Parathyroid adenoma (tissue), 2 donors: ENCODE measurements around the gene GPR34.

Experiments used
- H2AFZ ChIP-seq: fragments of 300-600 bp; sonication (generic); one replicate; pipeline ENCODE4 v1.7.0; 2017; ENCODE audit warnings: antibody characterized with exemption, mild to moderate bottlenecking
- H3K27ac ChIP-seq: fragments of 300-600 bp; sonication (generic); one replicate; pipeline ENCODE4 v1.7.0; 2017
- H3K27me3 ChIP-seq: fragments of 300-600 bp; sonication (generic); one replicate; pipeline ENCODE4 v1.7.0; 2017; ENCODE audit warnings: low read length; ENCODE audit not compliant: control insufficient read depth, insufficient read depth
- H3K36me3 ChIP-seq: fragments of 300-600 bp; sonication (generic); one replicate; pipeline ENCODE4 v1.7.0; 2017; ENCODE audit warnings: low read length; ENCODE audit not compliant: control insufficient read depth, insufficient read depth
- H3K4me1 ChIP-seq: fragments of 300-600 bp; sonication (generic); one replicate; pipeline ENCODE4 v1.7.0; 2017; ENCODE audit warnings: control low read depth
- H3K4me2 ChIP-seq: fragments of 300-600 bp; sonication (generic); one replicate; pipeline ENCODE4 v1.7.0; 2017; ENCODE audit warnings: low read length
- H3K4me3 ChIP-seq: fragments of 300-600 bp; sonication (generic); one replicate; pipeline ENCODE4 v1.7.0; 2017; ENCODE audit warnings: low read depth, low read length
- H3K79me2 ChIP-seq: fragments of 300-600 bp; sonication (generic); one replicate; pipeline ENCODE4 v1.7.0; 2017; ENCODE audit warnings: control low read depth
- H3K9ac ChIP-seq: fragments of 300-600 bp; sonication (generic); one replicate; pipeline ENCODE4 v1.7.0; 2017; ENCODE audit warnings: mild to moderate bottlenecking
- H3K9me3 ChIP-seq: fragments of 300-600 bp; sonication (generic); one replicate; pipeline ENCODE4 v1.7.0; 2017; ENCODE audit warnings: low read length; ENCODE audit not compliant: control insufficient read depth
- CTCF ChIP-seq: fragments of 300-600 bp; sonication (generic); IDR thresholded peaks from one replicate; pipeline ENCODE4 v1.7.0; 2017; ENCODE audit warnings: antibody characterized with exemption, mild to moderate bottlenecking
- donor health status: primary hyperparathyroidism.

GPR34 gene

GRCh38 chrX:41723826-41724225 is 35.1 kb downstream of the GPR34 start, which contains the start of gene GPR82:
Gene GPR82, plus strand, starts transcription at chrX:41724181. Its CDS starts 2,846 bp downstream, at chrX:41727027.
- H3K27ac ChIP-seq: no peak within 1 kb of the TSS

GRCh38 chrX:41728125-41728524 is 39.4 kb downstream of the GPR34 start:
- H3K4me3 ChIP-seq: no peak overlapping the region
- no peak overlapping the region for H3K27ac ChIP-seq
- no peaks in the 10 kb centered on the region for H3K9me3 ChIP-seq
- H3K79me2 ChIP-seq: no peaks in the 10 kb centered on the region
- no peaks in the 10 kb centered on the region for H3K36me3 ChIP-seq
- H3K4me1 ChIP-seq: no peaks in the 10 kb centered on the region
- H3K9ac ChIP-seq: no peak overlapping the region
- TF ChIP-seq CTCF: no peak
- no peak overlapping the region for H3K4me2 ChIP-seq
- no peak overlapping the region for H2AFZ ChIP-seq
- H3K27me3 ChIP-seq: no peaks in the 10 kb centered on the region

More at GRCh38 chrX:41723826-41724225, 35.1 kb downstream of the GPR34 start, which contains the start of gene GPR82:
- no peaks in the 10 kb centered on the region for H3K27me3 ChIP-seq
- H3K4me1 ChIP-seq: no peaks in the 10 kb centered on the region
- H3K4me3 ChIP-seq: no peak within 1 kb of the TSS
- H3K79me2 ChIP-seq: no peaks in the 10 kb centered on the region
- no peak for TF ChIP-seq CTCF
- H3K9ac ChIP-seq: no peak within 1 kb of the TSS
- H3K4me2 ChIP-seq: no peak within 1 kb of the TSS
- no peak within 1 kb of the TSS for H2AFZ ChIP-seq
- H3K9me3 ChIP-seq: no peaks in the 10 kb centered on the region
- H3K36me3 ChIP-seq: no peaks in the 10 kb centered on the region

GRCh38 chrX:41730081-41730480 is 41.3 kb downstream of the GPR34 start:
- Histone ChIP-seq H2AFZ (no peak overlapping the region), H3K4me3 (no peak overlapping the region), H3K27me3 (no peaks in the 10 kb centered on the region), H3K9ac (no peak overlapping the region), H3K36me3 (no peaks in the 10 kb centered on the region), H3K9me3 (no peaks in the 10 kb centered on the region), H3K4me1 (no peaks in the 10 kb centered on the region), H3K27ac (no peak overlapping the region), H3K79me2 (no peaks in the 10 kb centered on the region), H3K4me2 (no peak overlapping the region)
- no peak for TF ChIP-seq CTCF

- H3K36me3 ChIP-seq: no peaks in the 10 kb centered on the region
- no peak overlapping the region for H3K27ac ChIP-seq
- H3K4me3 ChIP-seq: no peak overlapping the region
- H3K4me2 ChIP-seq: no peak overlapping the region
- H3K9ac ChIP-seq: no peak overlapping the region
- H3K9me3 ChIP-seq: no peaks in the 10 kb centered on the region
- no peaks in the 10 kb centered on the region for H3K4me1 ChIP-seq
- no peak for TF ChIP-seq CTCF
- no peak overlapping the region for H2AFZ ChIP-seq
- no peaks in the 10 kb centered on the region for H3K27me3 ChIP-seq
- H3K79me2 ChIP-seq: no peaks in the 10 kb centered on the region
Observed at GRCh38 chrX:41732260-41732659, 43.5 kb downstream of the GPR34 start.

- Histone ChIP-seq H3K4me3 (no peak overlapping the region), H3K4me2 (no peak overlapping the region), H3K9me3 (no peaks in the 10 kb centered on the region), H2AFZ (no peak overlapping the region), H3K4me1 (no peaks in the 10 kb centered on the region), H3K27ac (no peak overlapping the region), H3K79me2 (no peaks in the 10 kb centered on the region), H3K27me3 (no peaks in the 10 kb centered on the region), H3K9ac (no peak overlapping the region), H3K36me3 (no peaks in the 10 kb centered on the region)
- no peak for TF ChIP-seq CTCF
Observed at GRCh38 chrX:41733939-41734338, 45.2 kb downstream of the GPR34 start.
